Fibroblast of skin of back (primary cell): ENCODE measurements around the gene BIK.
"Not testable (repeated sequence)": the region's sequence is repeated elsewhere in the genome, so short reads cannot be mapped to it uniquely, and the experiment has no call there.

Experiments
- DNase-seq: peaks from one replicate; pipeline ENCODE4 v3.0.0-alpha.2; 2013

BIK gene

GRCh38 chr22:43136255-43136654, 25.7 kb downstream of the BIK start:
- DNase-seq = peak; percentile 32

- no peak for DNase-seq
These were observed 26.3 kb downstream of the BIK start for GRCh38 chr22:43136801-43137200.

GRCh38 chr22:43142880-43143562, 32.5 kb downstream of the BIK start, which contains the start of gene MCAT:
Gene MCAT (minus strand): TSS chr22:43143398. CDS start chr22:43143348, 50 bp downstream.
- DNase-seq = peak; percentile 79

GRCh38 chr22:43144949-43145348, 34.4 kb downstream of the BIK start:
- DNase-seq = no peak

DNA sequence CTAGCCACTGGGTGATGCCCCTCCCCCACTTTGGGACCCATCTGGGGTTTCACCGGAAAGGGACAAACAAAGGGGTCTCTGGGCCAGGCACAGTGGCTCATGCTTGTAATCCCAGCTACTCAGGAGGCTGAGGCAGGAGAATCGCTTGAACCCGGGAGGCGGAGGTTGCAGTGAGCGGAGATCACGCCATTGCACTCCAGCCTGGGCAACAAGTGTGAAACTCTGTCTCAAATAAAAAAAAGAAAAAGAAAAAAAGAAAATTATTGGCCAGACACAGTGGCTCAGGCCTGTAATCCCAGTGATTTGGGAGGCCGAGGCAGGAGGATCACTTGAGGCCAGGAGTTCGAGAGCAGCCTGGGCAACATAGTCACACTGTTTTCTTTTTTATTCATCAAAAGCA, 34.8 kb downstream of the BIK start:
- DNase-seq = not testable (repeated sequence)

GRCh38 chr22:43146332-43146731, 35.8 kb downstream of the BIK start:
- not testable (repeated sequence) for DNase-seq

GRCh38 chr22:43147821-43148220, 37.3 kb downstream of the BIK start:
- DNase-seq = no peak

DNA sequence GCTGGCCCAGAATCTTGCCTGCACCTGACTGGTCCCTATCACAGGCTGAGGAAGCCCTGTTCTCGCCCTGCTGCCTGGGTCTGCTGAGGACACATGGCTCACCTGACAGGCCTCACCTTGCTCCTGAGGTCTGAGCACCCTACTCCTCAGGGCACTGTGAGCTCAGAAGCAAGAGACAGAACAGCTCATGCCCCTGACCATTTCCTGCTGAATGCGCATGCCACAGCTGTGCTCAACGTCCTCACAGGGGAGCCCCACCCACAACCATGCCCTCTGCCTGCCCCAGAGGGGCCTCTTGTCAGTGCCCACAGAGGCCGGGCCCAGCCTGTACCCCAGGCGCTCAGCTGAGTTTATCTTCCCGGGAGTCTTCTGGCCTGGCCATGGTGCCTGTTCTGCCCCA, 38.0 kb downstream of the BIK start:
- no peak for DNase-seq

DNA sequence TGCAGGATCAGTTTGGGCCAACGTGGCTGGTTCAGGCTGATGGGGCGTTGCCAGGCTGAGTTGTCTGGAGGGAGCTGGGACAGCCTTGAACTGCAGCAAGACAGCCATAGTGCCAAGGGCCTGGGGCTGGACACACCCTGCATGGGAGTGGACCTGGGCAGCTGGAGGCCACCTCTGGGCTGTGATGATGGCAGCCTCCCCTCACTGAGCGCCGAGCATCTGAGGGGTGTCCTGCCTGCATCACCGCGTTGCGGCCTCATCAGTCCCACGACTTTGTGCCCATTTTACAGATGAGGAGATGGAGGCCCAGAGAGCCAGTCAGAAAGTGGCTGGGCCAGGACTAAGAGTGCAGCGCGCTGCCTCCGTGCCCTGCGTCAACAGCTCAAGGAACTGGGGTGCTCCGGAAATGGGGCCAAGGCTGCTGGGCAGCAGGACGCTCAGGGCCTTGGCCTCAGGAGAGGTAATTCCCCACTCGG, 40.2 kb downstream of the BIK start:
- no peak for DNase-seq

DNA sequence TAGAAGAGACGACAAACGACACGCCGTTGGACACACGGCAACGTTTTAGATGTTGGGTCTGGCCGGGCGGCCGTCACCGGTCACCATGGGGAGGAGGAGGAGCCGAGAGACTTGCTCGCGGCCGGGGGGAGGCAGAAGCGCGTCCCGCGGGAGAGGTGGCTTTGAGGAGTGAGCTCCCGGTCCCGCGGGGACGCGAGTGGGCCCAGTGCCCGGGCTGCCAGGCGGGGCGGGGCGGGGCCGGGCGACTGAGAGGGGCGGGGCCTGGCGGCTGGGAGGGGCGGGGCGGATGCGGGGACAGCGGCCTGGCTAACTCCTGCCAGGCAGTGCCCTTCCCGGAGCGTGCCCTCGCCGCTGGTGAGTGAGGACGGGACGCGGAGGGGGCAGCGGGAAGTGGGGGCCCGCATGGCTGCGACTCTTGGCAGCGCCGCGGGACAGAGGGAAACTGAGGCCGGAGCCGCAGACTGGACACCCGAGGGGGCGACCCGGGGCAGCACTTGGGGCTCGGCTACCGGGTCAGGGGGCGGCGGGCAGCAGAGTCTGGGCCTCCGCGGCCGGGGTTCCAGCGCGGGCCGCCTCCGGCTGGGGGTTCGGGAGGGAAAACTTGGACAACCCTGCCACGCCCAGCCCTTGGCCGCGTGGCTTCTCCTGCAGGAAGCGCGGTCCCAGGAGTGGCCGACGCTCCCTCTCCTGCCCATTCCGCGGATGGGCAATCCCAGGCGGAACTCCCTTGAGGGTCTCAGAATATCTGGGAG, 40.9 kb downstream of the BIK start, which contains the start of gene TSPO:
Gene TSPO, plus strand, starts transcription at position 309 of the 752 bp plus-strand sequence. CDS start 7,680 bp downstream, outside the sequence.
- peak; percentile 70 for DNase-seq

GRCh38 chr22:43152003-43152356, 41.4 kb downstream of the BIK start:
- no peak for DNase-seq

GRCh38 chr22:43152357-43153071, 42.0 kb downstream of the BIK start:
- peak; percentile 61 for DNase-seq

DNA sequence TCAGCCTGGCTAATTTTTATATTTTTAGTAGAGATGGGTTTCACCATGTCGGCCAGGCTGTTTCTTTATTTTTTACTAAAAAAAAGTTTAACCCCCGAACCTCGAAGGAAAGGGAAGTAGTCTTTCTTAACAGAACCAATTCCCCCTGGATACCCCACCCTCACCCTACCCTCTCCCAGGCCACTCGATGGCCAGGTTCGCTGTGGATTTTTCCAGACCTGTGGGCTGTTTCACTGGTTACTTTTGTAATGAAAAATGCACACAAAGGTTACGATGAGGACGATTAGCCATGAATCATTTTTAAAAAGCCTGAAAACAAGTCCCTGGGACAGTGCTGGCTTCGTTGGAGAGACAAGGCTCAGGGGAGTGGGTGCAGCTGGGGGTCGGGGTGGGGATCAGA, 43.3 kb downstream of the BIK start:
- DNase-seq = no peak

GRCh38 chr22:43154887-43155536, 44.5 kb downstream of the BIK start:
- DNase-seq = no peak

GRCh38 chr22:43155789-43156188, 45.2 kb downstream of the BIK start:
- no peak for DNase-seq

- DNase-seq = no peak
These were observed 45.9 kb downstream of the BIK start for GRCh38 chr22:43156413-43156812.

DNA sequence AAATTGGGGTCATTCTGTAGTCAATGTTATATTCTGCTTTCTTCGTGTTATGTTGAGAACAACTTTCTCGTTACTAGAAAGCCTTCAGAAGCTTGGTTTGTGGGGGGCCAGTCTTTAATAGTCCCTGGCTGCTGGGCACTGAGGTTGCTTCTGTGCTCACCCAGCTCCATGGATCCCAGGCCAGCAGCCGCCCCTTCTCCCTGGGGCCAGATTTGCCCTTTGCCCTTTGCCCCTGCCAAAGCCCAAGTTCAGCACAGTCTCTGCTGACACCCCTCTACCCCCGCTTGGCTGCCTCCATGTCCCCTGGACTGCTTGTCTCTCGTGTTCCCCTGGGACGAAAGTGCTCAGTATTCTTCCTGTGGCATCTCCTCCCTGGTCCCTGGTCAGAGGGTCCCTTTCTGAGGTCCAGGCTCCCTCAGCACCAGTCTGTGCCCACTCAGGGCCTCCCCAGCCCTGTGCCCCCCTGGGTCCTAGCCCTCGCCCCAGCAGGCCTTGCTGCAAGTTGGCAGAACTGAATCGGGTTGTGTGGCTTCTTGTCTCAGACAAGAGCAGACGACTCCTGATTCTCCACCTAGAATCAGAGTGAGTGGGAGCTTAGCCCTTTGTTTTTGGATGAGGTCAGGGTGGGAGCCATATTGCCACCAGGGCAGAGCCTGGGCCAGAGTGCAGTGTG, 47.5 kb downstream of the BIK start:
- DNase-seq = no peak

DNA sequence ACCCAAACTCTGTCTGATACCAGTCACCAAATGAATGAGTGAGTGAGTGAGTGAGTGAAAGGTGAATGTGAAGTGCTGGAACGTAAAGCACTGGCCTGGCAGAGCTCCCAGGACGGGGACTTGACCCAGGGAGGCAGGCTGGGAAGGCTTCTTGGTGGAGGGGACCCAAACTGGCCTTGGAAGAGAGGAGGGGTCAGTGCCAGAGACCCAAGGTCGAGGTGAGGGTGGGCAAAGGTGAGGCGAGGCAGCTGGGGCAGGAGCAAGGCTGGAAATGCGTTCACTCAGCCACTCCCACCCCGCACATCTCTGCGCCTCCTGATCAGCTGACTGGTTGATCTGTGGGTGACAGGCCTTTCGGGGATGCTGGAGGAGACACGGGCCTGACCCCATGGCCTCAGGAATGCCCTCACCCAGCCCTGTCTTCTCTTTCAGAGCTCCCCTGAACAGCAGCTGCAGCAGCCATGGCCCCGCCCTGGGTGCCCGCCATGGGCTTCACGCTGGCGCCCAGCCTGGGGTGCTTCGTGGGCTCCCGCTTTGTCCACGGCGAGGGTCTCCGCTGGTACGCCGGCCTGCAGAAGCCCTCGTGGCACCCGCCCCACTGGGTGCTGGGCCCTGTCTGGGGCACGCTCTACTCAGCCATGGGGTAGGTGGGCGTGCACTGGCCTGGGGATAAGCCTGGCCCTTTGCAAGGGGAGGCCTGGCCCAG, 48.4 kb downstream of the BIK start:
- no peak for DNase-seq

DNA sequence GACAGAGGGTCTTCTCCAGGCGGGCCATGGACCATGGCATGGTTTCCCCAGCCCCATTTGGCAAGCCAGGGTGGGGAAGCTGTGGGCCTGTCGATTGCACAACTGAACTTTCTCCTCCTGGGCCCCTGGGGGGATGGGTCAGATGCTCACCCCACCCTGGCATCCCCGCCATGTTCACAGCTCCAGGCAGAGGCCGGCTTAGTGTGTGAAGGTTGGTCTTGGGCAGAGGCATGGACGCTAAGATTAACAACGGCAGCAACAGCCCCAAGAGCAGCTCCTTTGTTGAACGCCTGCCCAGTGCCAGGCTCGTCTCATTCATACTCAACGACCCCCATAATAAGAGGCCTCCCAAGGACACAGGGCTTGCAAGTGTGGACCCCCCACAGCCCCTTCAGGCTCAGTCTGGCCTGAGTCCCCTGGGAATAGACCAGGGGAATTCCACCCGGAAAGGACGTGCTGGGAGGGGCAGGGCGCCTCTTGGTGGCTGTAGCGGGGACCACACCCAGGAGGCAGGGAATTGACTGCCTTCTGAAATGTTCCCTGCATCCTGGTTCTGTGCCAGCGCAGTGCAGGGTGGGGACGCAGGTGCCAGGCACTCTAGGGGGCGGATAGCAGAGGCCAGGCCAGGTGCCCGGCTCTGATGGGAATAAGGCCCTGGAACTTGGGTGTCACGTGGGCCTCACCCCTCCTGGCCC, 49.1 kb downstream of the BIK start:
- peak; percentile 33 for DNase-seq

GRCh38 chr22:43160497-43161126, 50.1 kb downstream of the BIK start:
- no peak for DNase-seq
